K562 (cell line): ENCODE results near the gene MAP3K4. TPM values are rescaled to one million over a fixed set of nuclear protein-coding genes. Genes with fewer than 3 reads are reported as not detected.

Experiments used
- ATAC-seq: fragments of 200-7000 bp; cut with Tn5 transposase; 3 replicates; pipeline ENCODE4 v1.9.1; 2020; ENCODE audit warnings: moderate library complexity
- BruUV-seq: library from RNA; stranded (reverse); fragments of 400-500 nt; replicated peaks from 2 replicates; lab custom pipeline; 2021; lab: Mats Ljungman, UMichigan
- CTCF ChIA-PET: fragments of 300-600 bp; formaldehyde crosslinking; extraction: SDS; loops from one replicate; lab custom pipeline; 2021; ENCODE audit warnings: low intra/inter-chr PET ratio; lab: Yijun Ruan, JAX
- POLR2A ChIA-PET: fragments of 300-600, 350-650 bp; sonication (Branson Sonifier 250); formaldehyde crosslinking; extraction: SDS; loops from one replicate; lab custom pipeline; 2021; ENCODE audit warnings: antibody characterized with exemption, inconsistent platforms; lab: Yijun Ruan, JAX
- DNase-seq, 4 experiments: peaks; one replicate each; pipeline versions ENCODE4 v3.0.0 to v3.0.0-alpha.2; 2011 to 2018; ENCODE audit warnings: low spot score in 3 of 4, mixed read lengths in 3 of 4; ENCODE audit errors: extremely low read depth in 1 of 4
- FAIRE-seq: peaks from 2 replicates; lab custom pipeline; 2011; peaks lifted over from hg19 to GRCh38; lab: Jason Lieb, UNC
- H2AFZ ChIP-seq: 2 replicates; pipeline ENCODE4 v1.6.0; 2011; ENCODE audit warnings: low read depth, low read length, control low read depth, inconsistent platforms
- H3K27ac ChIP-seq: fragments of 200-600 bp; 3 replicates; pipeline ENCODE4 v1.8.0; 2011; ENCODE audit warnings: low read depth, mild to moderate bottlenecking, control low read depth, inconsistent platforms, low read length, moderate library complexity, mixed read lengths; ENCODE audit errors: extremely low read depth
- H3K27me3 ChIP-seq, 2 experiments: fragments of 300-600 bp in 1 of 2; 2 replicates in 1 of 2; 3 replicates in 1 of 2; pipeline versions ENCODE4 v1.6.0 to v1.8.0; 2011; ENCODE audit warnings: inconsistent platforms in 2 of 2, low read length in 2 of 2, mild to moderate bottlenecking in 1 of 2, mixed read lengths in 1 of 2, moderate library complexity in 1 of 2; ENCODE audit not compliant: control insufficient read depth in 2 of 2, insufficient read depth in 2 of 2
- H3K36me3 ChIP-seq: fragments of 300-600 bp; 3 replicates; pipeline ENCODE4 v1.8.0; 2011; ENCODE audit warnings: mild to moderate bottlenecking, low read length, inconsistent platforms; ENCODE audit not compliant: control insufficient read depth, insufficient read depth
- H3K4me1 ChIP-seq, 2 experiments: fragments of 200-600 bp in 1 of 2; replicated peaks in 1 of 2; 2 replicates in 1 of 2; 3 replicates in 1 of 2; pipeline versions ENCODE4 v1.5.1 to v1.8.0; 2011; ENCODE audit warnings: inconsistent platforms in 2 of 2, low read length in 2 of 2, mild to moderate bottlenecking in 1 of 2, mixed read lengths in 1 of 2, moderate library complexity in 1 of 2; ENCODE audit not compliant: control insufficient read depth in 2 of 2, insufficient read depth in 2 of 2
- H3K4me2 ChIP-seq: 2 replicates; pipeline ENCODE4 v1.6.1; 2011; ENCODE audit warnings: low read length, control low read depth, inconsistent platforms, mixed read lengths; ENCODE audit not compliant: insufficient read depth
- H3K4me3 ChIP-seq: fragments of 200-600 bp; sonication (generic), shearing (Covaris generic); 2 replicates; pipeline ENCODE4 v1.5.1; 2016; ENCODE audit warnings: control low read depth, inconsistent platforms
- H3K79me2 ChIP-seq: fragments of 200-600 bp; 3 replicates; pipeline ENCODE4 v1.8.0; 2011; ENCODE audit warnings: low read length, inconsistent platforms; ENCODE audit not compliant: control insufficient read depth, insufficient read depth
- H3K9ac ChIP-seq, 2 experiments: 2 replicates each; pipeline versions ENCODE4 v1.6.0 to v1.6.1; 2011; ENCODE audit warnings: low read depth in 2 of 2, low read length in 2 of 2, control low read depth in 1 of 2, inconsistent platforms in 1 of 2, mild to moderate bottlenecking in 1 of 2, mixed read lengths in 1 of 2; ENCODE audit not compliant: insufficient read depth in 1 of 2
- H3K9me1 ChIP-seq: one replicate; pipeline ENCODE4 v1.6.0; 2011; ENCODE audit warnings: inconsistent platforms, mild to moderate bottlenecking, low read length, moderate library complexity; ENCODE audit not compliant: control insufficient read depth, insufficient read depth
- H3K9me3 ChIP-seq: replicated peaks from 2 replicates; pipeline ENCODE4 v1.5.1; 2011; ENCODE audit warnings: low read depth, low read length, inconsistent platforms; ENCODE audit not compliant: control insufficient read depth, insufficient read depth
- H4K20me1 ChIP-seq: replicated peaks from 2 replicates; pipeline ENCODE4 v1.6.1; 2011; ENCODE audit warnings: low read length, inconsistent platforms, mixed read lengths; ENCODE audit not compliant: control insufficient read depth, insufficient read depth
- ADNP ChIP-seq: fragments of 200-800 bp; sonication (Bioruptor generic); IDR thresholded peaks from 2 replicates; pipeline ENCODE4 v1.6.1; 2016; ENCODE audit warnings: missing genetic modification characterization, missing compliant biosample characterization
- RFX1 ChIP-seq: fragments of 450-650 bp; IDR thresholded peaks from 2 replicates; pipeline ENCODE4 v1.6.1; 2016; ENCODE audit warnings: mild to moderate bottlenecking, moderate library complexity
- TRIM24 ChIP-seq, 2 experiments: fragments of 450-650 bp; IDR thresholded peaks; 2 replicates each; pipeline ENCODE4 v1.6.1; 2016
- ZNF146 ChIP-seq: IDR thresholded peaks from one replicate; pipeline ENCODE4 v1.6.1; 2018; ENCODE audit warnings: missing compliant biosample characterization; ENCODE audit not compliant: unreplicated experiment
- ZNF274 ChIP-seq: IDR thresholded peaks from 2 replicates; pipeline ENCODE4 v1.6.1; 2011; ENCODE audit warnings: low read depth, mild to moderate bottlenecking, low read length, moderate library complexity, borderline replicate concordance
- WGBS: fragments of 100-300 bp; shearing (Covaris generic); methylation state at CpG from one replicate; pipeline ENCODE4 v1.1.6; 2016; ENCODE audit warnings: low coverage, mixed read lengths; ENCODE audit not compliant: insufficient coverage; ENCODE audit errors: missing lambda C conversion rate; 5-methylcytosine and 5-hydroxymethylcytosine counted together
- in situ Hi-C: fragments of 300-500 bp; cut with MboI; formaldehyde crosslinking; loops from 4 replicates; pipeline ENCODE4 v1.15.0; 2018; ENCODE audit warnings: inconsistent platforms, mixed read lengths
- intact Hi-C: fragments of 100-400 bp; cut with micrococcal nuclease; formaldehyde crosslinking; loops from 2 replicates; pipeline ENCODE4 v1.14.2; 2022
- polyA plus RNA-seq, 8 experiments: library from polyadenylated mRNA; depleted of rRNA in 4 of 8; stranded (reverse) in 5 of 8; unstranded in 3 of 8; fragments of >200 nt; fragmentation: Nextera tagmentation in 2 of 8; fragmentation: Illumina TruSeq in 1 of 8; extraction: Ambion mirVana in 2 of 8; extraction: Trizol in 1 of 8; gene quantifications; 2 replicates each; pipeline versions ENCODE4 v1.2.1 to v1.2.3, GENCODE V29; 2011 to 2014; ENCODE audit warnings: inconsistent platforms in 1 of 8, missing spikeins in 1 of 8
- total RNA-seq, 7 experiments: library from RNA; depleted of rRNA in 6 of 7; stranded (reverse); fragments of >200 nt in 6 of 7; fragmentation: Illumina TruSeq in 2 of 7; extraction: Trizol in 2 of 7; gene quantifications; 2 replicates each; pipeline versions ENCODE4 v1.2.1 to v1.2.3, GENCODE V29; 2011 to 2021; ENCODE audit warnings: low replicate concordance in 1 of 7
- TF ChIP-seq, protein P1 (sequence below): sonication (generic); formaldehyde crosslinking; IDR thresholded peaks from 2 replicates; pipeline ENCODE4 v1.8.1; 2023; ENCODE audit warnings: mild to moderate bottlenecking, missing genetic modification reagents
- TF ChIP-seq, protein P2 (sequence below): fragments of 250-450 bp; sonication (Bioruptor Pico); IDR thresholded peaks from 2 replicates; pipeline ENCODE4 v1.5.0; 2021; ENCODE audit warnings: mild to moderate bottlenecking, moderate library complexity

Gene MAP3K4
- total and polyA plus RNA-seq, 9 of the 15 experiments (the other 6 are each of a cell fraction or from before 2014, with no cell fraction given) = 21.0 to 77.2 (median 48.9) TPM

DNA sequence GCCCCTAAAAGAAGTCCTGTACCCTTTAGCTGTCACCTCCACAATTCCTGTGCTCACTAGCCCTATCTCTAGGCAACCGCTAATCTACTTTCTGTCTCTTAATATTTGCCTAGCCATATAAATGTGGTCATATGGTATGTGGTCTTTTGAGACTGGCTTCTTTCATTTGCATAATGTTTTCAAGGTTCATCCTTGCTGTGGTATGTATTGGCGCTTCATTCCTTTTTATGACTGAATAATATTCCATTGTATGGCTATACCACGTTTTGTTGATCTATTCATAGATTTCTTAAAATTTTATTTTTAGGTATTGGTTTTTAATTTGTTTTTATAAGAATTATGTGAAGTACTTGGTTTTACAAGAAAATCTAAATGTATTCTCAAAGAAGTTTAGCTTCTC is 70.0 kb downstream of the MAP3K4 start:
- no peak overlapping the region for H3K9ac ChIP-seq
- H3K9me1 ChIP-seq = no peaks in the 10 kb centered on the region
- peak; percentile 29; the same call in 1 of the 2 replicates for TF ChIP-seq RFX1
- TF ChIP-seq, protein P1, sequence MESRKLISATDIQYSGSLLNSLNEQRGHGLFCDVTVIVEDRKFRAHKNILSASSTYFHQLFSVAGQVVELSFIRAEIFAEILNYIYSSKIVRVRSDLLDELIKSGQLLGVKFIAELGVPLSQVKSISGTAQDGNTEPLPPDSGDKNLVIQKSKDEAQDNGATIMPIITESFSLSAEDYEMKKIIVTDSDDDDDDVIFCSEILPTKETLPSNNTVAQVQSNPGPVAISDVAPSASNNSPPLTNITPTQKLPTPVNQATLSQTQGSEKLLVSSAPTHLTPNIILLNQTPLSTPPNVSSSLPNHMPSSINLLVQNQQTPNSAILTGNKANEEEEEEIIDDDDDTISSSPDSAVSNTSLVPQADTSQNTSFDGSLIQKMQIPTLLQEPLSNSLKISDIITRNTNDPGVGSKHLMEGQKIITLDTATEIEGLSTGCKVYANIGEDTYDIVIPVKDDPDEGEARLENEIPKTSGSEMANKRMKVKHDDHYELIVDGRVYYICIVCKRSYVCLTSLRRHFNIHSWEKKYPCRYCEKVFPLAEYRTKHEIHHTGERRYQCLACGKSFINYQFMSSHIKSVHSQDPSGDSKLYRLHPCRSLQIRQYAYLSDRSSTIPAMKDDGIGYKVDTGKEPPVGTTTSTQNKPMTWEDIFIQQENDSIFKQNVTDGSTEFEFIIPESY (CRISPR knock-in tag) = peak; percentile 84
- TF ChIP-seq ADNP = no peak
- TF ChIP-seq, protein P2, sequence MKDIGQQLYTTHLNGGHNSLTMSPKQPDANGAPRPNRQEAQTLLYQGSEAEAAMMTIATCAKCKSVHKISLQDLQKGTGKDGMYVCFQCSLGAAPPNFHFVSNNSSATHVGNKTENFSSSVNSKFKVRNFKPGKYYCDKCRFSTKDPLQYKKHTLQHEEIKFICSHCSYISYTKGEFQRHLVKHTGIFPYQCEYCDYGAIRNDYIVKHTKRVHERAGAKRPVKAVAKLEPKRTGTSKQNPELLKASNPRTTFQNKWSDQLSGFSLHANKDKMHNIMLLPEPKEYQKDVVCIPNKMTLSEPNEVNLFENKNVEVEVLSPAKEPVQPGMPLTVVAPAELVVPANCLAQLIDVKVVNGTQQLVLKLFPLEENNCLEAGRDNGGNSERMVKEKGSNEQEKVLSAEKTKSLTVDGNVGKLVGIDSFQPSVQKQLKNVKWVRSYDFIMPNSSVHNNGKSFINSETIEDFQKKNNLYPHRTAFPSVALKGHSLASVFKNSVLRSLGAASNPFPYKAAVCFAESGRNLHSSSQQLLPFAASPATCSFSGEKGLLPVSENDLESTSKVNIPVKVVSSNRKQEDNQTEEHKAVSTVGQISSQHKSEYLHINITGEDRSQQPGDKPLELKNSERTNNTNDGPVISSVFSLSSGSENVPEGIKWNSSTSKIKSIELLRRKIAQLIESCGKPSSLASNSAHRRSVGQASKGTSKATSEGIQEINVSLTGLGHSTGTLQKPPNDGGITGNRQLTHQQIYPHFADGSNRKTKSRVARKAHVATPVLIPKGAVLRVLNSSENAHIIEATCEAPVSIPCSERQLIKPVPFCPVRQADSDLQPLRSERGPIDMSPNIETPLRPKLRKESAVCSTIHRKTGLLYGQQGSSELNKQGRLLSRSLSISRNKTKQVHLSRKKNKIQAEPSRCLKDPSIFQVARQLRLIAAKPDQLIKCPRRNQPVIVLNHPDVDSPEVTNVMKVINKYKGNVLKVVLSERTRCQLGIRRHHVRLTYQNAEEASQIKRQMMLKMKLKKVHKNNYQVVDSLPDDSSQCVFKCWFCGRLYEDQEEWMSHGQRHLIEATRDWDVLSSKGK = no peak
- no peak for TF ChIP-seq TRIM24 (IDR thresholded peaks at IDR 0.05)
- TF ChIP-seq ZNF274 = no peak
- peak; percentile 59 for TF ChIP-seq ZNF146 (CRISPR knock-in tag)
- H3K27ac ChIP-seq = no peak overlapping the region
- in situ Hi-C loops (no loop called here), intact Hi-C loops (no loop called here)
- H4K20me1 ChIP-seq = no peaks in the 10 kb centered on the region
- H3K27me3 ChIP-seq = no peaks in the 10 kb centered on the region
- H3K9me3 ChIP-seq = 0 out of 2 replicates have a peak, but pooled peaks cover 2% of the 10 kb centered on the region
- H3K79me2 ChIP-seq = peaks cover 43% of the 10 kb centered on the region
- no peak overlapping the region for H3K4me3 ChIP-seq
- ChIA-PET POLR2A (interaction anchor here (1.6 kb wide), 1 partner anchor 14 kb away, joined by 5 read pairs; no protein-coding TSS in a partner anchor), CTCF (no interaction called here)
- H3K4me2 ChIP-seq = no peak overlapping the region
- FAIRE-seq (no peak), DNase-seq (no peak), ATAC-seq (no peak)
- H3K36me3 ChIP-seq = peaks cover 17% of the 10 kb centered on the region; the same call in 2 of the 3 replicates
- no TSS peak for BruUV-seq
- no peak overlapping the region for H2AFZ ChIP-seq
- WGBS = 83% methylated on average over 3 of the region's 3 CpGs
- no peaks in the 10 kb centered on the region for H3K4me1 ChIP-seq
